ENCODE data around the gene APOBEC3B.
"Not testable (repeated sequence)": the region's sequence is repeated elsewhere in the genome, so short reads cannot be mapped to it uniquely, and the experiment has no call there.

APOBEC3B gene

DNA sequence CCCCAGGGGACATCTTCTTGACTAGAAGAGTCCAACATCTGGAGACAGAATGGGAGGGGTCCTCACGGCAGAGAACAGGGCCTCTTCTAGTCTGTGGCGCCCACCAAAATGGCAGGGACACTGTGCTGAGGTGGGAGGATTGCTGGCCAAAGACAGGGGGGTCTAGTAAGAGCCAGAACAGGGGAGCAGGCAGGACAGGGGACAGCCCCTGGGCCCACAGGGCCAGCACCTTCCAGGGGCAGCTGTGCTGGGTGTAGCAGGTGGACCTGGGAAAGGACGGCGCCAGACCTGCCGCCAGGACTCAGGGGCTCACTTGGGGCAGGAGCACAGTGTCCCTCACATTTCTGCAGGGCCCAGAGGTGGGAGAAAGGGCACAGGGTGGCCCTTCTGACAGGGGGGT lies 25.6 kb upstream of the APOBEC3B start:
- peak overlapping the region; percentile 48 for H3K18ac ChIP-seq (ENCODE audit: low read length)
- H2AFZ ChIP-seq (ENCODE audit: low read length) = no peak overlapping the region
- no peaks in the 10 kb centered on the region for H3K4me1 ChIP-seq (ENCODE audit: control insufficient read depth in 2 of 2, insufficient read depth in 1 of 2, low read depth in 1 of 2, low read length in 2 of 2)
- no peak for DNase-seq (ENCODE audit: low spot score)
- no peak overlapping the region for H2BK12ac ChIP-seq (ENCODE audit: low read length)
- no peak overlapping the region for H3K4me3 ChIP-seq (ENCODE audit: low read length in 2 of 2)
- peak overlapping the region; percentile 85 for H3K23ac ChIP-seq (ENCODE audit: low read depth, low read length, poor library complexity)
- no peak overlapping the region for H3K4me2 ChIP-seq (ENCODE audit: insufficient read depth, low read length, poor library complexity, severe bottlenecking)
- no peak overlapping the region for H2BK120ac ChIP-seq (ENCODE audit: low read depth, low read length)
- no peak overlapping the region for H3K9ac ChIP-seq (ENCODE audit: low read depth, low read length, poor library complexity)
- WGBS, 2 donors (ENCODE audit: extremely low coverage in 2 of 2, insufficient read length in 2 of 2, insufficient replicate concordance in 1 of 2) = no CpG with 5 or more reads among the region's 5 CpGs
- no peak overlapping the region for H3K4ac ChIP-seq (ENCODE audit: low read length)
- H4K8ac ChIP-seq (ENCODE audit: low read depth, low read length) = peak overlapping the region; percentile 17
- peak overlapping the region; percentile 71 for H3K14ac ChIP-seq (ENCODE audit: low read length)
- H2BK15ac ChIP-seq (ENCODE audit: low read length) = peak overlapping the region; percentile 75
- H2AK5ac ChIP-seq (ENCODE audit: low read depth, low read length) = peak overlapping the region; percentile 70
- H3K36me3 ChIP-seq (replicated peaks in 1 of 2; ENCODE audit: control insufficient read depth in 2 of 2, insufficient read depth in 2 of 2, low read length in 2 of 2) = no peaks in the 10 kb centered on the region
- H4K91ac ChIP-seq (ENCODE audit: low read depth, low read length, poor library complexity) = no peak overlapping the region
- no peaks in the 10 kb centered on the region for H3K79me1 ChIP-seq (ENCODE audit: low read depth, low read length)
- peaks cover 0 to 2% of the 10 kb centered on the region in 2 donors for H3K9me3 ChIP-seq (replicated peaks in 1 of 2; ENCODE audit: control insufficient read depth in 2 of 2, insufficient read depth in 1 of 2, low read depth in 1 of 2, low read length in 2 of 2)
- peaks cover 0 to 39% (median 0%) of the 10 kb centered on the region in 3 experiments for H3K27me3 ChIP-seq (ENCODE audit: control insufficient read depth in 3 of 3, insufficient read depth in 3 of 3, low read depth in 1 of 3, low read length in 3 of 3)
- no peak overlapping the region for H3K27ac ChIP-seq (replicated peaks; ENCODE audit: low read length)
- peak overlapping the region; percentile 39 for H2BK5ac ChIP-seq (ENCODE audit: low read length)

- H3K9me3 ChIP-seq (replicated peaks in 1 of 2; ENCODE audit: control insufficient read depth in 2 of 2, insufficient read depth in 1 of 2, low read depth in 1 of 2, low read length in 2 of 2) = peaks cover 0 to 2% of the 10 kb centered on the region in 2 donors
- no peaks in the 10 kb centered on the region for H3K36me3 ChIP-seq (replicated peaks in 1 of 2; ENCODE audit: control insufficient read depth in 2 of 2, insufficient read depth in 2 of 2, low read length in 2 of 2)
- DNase-seq (ENCODE audit: low spot score) = no peak
- peak within 1 kb of the TSS; percentile 71 for H3K14ac ChIP-seq (ENCODE audit: low read length)
- H3K27me3 ChIP-seq (ENCODE audit: control insufficient read depth in 3 of 3, insufficient read depth in 3 of 3, low read depth in 1 of 3, low read length in 3 of 3) = peaks cover 0 to 37% (median 0%) of the 10 kb centered on the region in 3 experiments
- peak within 1 kb of the TSS; percentile 48 for H3K18ac ChIP-seq (ENCODE audit: low read length)
- no peak within 1 kb of the TSS for H2BK12ac ChIP-seq (ENCODE audit: low read length)
- peak within 1 kb of the TSS; percentile 76 for H3K4ac ChIP-seq (ENCODE audit: low read length)
- H4K8ac ChIP-seq (ENCODE audit: low read depth, low read length) = peak within 1 kb of the TSS; percentile 17
- WGBS, 2 donors (ENCODE audit: extremely low coverage in 2 of 2, insufficient read length in 2 of 2, insufficient replicate concordance in 1 of 2) = no CpG with 5 or more reads among the region's 11 CpGs
- H3K4me2 ChIP-seq (ENCODE audit: insufficient read depth, low read length, poor library complexity, severe bottlenecking) = no peak within 1 kb of the TSS
- no peaks in the 10 kb centered on the region for H3K4me1 ChIP-seq (ENCODE audit: control insufficient read depth in 2 of 2, insufficient read depth in 1 of 2, low read depth in 1 of 2, low read length in 2 of 2)
- peak within 1 kb of the TSS; percentile 70 for H2AK5ac ChIP-seq (ENCODE audit: low read depth, low read length)
- peak within 1 kb of the TSS; percentile 39 for H2BK5ac ChIP-seq (ENCODE audit: low read length)
- H4K91ac ChIP-seq (ENCODE audit: low read depth, low read length, poor library complexity) = no peak within 1 kb of the TSS
- H3K4me3 ChIP-seq (ENCODE audit: low read length in 2 of 2) = no peak within 1 kb of the TSS
- no peak within 1 kb of the TSS for H2BK120ac ChIP-seq (ENCODE audit: low read depth, low read length)
- no peak within 1 kb of the TSS for H2AFZ ChIP-seq (ENCODE audit: low read length)
- peak within 1 kb of the TSS; percentile 75 for H2BK15ac ChIP-seq (ENCODE audit: low read length)
- peak within 1 kb of the TSS; percentile 85 for H3K23ac ChIP-seq (ENCODE audit: low read depth, low read length, poor library complexity)
- H3K27ac ChIP-seq (replicated peaks; ENCODE audit: low read length) = no peak within 1 kb of the TSS
- H3K9ac ChIP-seq (ENCODE audit: low read depth, low read length, poor library complexity) = no peak within 1 kb of the TSS
- H3K79me1 ChIP-seq (ENCODE audit: low read depth, low read length) = no peaks in the 10 kb centered on the region
Observed at GRCh38 chr22:38957046-38957770, 24.9 kb upstream of the APOBEC3B start, which contains the start of gene APOBEC3A. APOBEC3A (plus strand) TSS chr22:38957609; CDS start chr22:38957692, 83 bp downstream.

DNA sequence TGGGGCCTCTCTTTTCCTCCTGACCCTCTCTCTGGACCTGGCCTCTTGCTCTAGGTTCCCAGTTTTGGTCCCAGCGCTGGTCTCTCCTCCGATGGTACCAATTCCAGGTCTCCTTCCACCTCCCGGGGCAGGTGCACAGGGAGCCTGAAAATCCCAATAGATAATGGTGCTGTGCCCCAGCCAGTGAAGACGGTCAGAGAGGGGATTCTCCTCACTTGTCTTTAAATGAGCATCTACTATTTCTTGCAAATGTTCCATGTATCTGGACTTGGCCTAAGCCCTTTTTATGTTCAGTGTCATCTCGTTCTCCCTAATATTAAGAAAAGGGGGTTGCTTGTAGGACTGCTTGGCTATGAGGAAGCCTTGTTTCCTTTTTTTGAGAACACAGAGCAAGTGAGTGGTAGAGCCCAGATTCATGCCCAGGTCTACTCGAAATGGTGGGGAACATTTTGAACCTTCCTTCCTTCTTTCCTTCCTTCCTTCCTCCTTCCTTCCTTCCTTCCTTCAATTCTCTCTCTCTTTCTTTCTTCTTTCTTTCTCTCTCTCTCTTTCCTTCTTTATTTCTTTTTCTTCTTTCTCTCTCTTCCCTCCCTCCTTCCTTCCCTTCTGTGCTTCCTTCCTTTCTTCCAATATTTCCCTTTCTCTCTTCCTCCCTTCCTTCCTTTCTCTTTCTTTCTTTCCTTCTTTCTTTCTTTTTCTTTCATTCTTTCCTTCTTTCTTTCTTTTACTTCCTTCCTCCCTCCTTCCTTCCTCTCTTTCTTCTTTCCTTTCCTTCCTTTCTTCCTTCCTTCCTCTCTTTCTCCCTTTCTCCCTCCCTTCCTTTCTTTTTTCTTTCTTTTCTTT lies 24.1 kb upstream of the APOBEC3B start:
- H4K8ac ChIP-seq (ENCODE audit: low read depth, low read length) = no peak overlapping the region
- no peak overlapping the region for H3K23ac ChIP-seq (ENCODE audit: low read depth, low read length, poor library complexity)
- no peak overlapping the region for H3K4me2 ChIP-seq (ENCODE audit: insufficient read depth, low read length, poor library complexity, severe bottlenecking)
- no peak for DNase-seq (ENCODE audit: low spot score)
- H2BK5ac ChIP-seq (ENCODE audit: low read length) = no peak overlapping the region
- no peak overlapping the region for H2BK120ac ChIP-seq (ENCODE audit: low read depth, low read length)
- no peak overlapping the region for H3K4ac ChIP-seq (ENCODE audit: low read length)
- peaks cover 0 to 29% (median 0%) of the 10 kb centered on the region in 3 experiments for H3K27me3 ChIP-seq (ENCODE audit: control insufficient read depth in 3 of 3, insufficient read depth in 3 of 3, low read depth in 1 of 3, low read length in 3 of 3)
- no CpG with 5 or more reads among the region's 6 CpGs for WGBS, 2 donors (ENCODE audit: extremely low coverage in 2 of 2, insufficient read length in 2 of 2, insufficient replicate concordance in 1 of 2)
- no peak overlapping the region for H2AK5ac ChIP-seq (ENCODE audit: low read depth, low read length)
- H3K9ac ChIP-seq (ENCODE audit: low read depth, low read length, poor library complexity) = no peak overlapping the region
- H4K91ac ChIP-seq (ENCODE audit: low read depth, low read length, poor library complexity) = no peak overlapping the region
- no peaks in the 10 kb centered on the region for H3K9me3 ChIP-seq (replicated peaks in 1 of 2; ENCODE audit: control insufficient read depth in 2 of 2, insufficient read depth in 1 of 2, low read depth in 1 of 2, low read length in 2 of 2)
- H2AFZ ChIP-seq (ENCODE audit: low read length) = no peak overlapping the region
- H3K36me3 ChIP-seq (replicated peaks in 1 of 2; ENCODE audit: control insufficient read depth in 2 of 2, insufficient read depth in 2 of 2, low read length in 2 of 2) = no peaks in the 10 kb centered on the region
- no peak overlapping the region for H2BK15ac ChIP-seq (ENCODE audit: low read length)
- H3K4me1 ChIP-seq (ENCODE audit: control insufficient read depth in 2 of 2, insufficient read depth in 1 of 2, low read depth in 1 of 2, low read length in 2 of 2) = no peaks in the 10 kb centered on the region
- H3K27ac ChIP-seq (replicated peaks; ENCODE audit: low read length) = no peak overlapping the region
- H3K18ac ChIP-seq (ENCODE audit: low read length) = no peak overlapping the region
- no peak overlapping the region for H2BK12ac ChIP-seq (ENCODE audit: low read length)
- no peak overlapping the region for H3K14ac ChIP-seq (ENCODE audit: low read length)
- H3K4me3 ChIP-seq (ENCODE audit: low read length in 2 of 2) = no peak overlapping the region
- no peaks in the 10 kb centered on the region for H3K79me1 ChIP-seq (ENCODE audit: low read depth, low read length)

GRCh38 chr22:38958651-38958943 lies 23.6 kb upstream of the APOBEC3B start:
- H4K91ac ChIP-seq (ENCODE audit: low read depth, low read length, poor library complexity); H3K36me3 ChIP-seq (replicated peaks in 1 of 2; ENCODE audit: control insufficient read depth in 2 of 2, insufficient read depth in 2 of 2, low read length in 2 of 2); H2BK15ac ChIP-seq (ENCODE audit: low read length); H2AK5ac ChIP-seq (ENCODE audit: low read depth, low read length); H2BK120ac ChIP-seq (ENCODE audit: low read depth, low read length); H3K18ac ChIP-seq (ENCODE audit: low read length); H3K23ac ChIP-seq (ENCODE audit: low read depth, low read length, poor library complexity); H3K4me2 ChIP-seq (ENCODE audit: insufficient read depth, low read length, poor library complexity, severe bottlenecking); H2BK5ac ChIP-seq (ENCODE audit: low read length); H3K9ac ChIP-seq (ENCODE audit: low read depth, low read length, poor library complexity); H2AFZ ChIP-seq (ENCODE audit: low read length); H3K14ac ChIP-seq (ENCODE audit: low read length); H2BK12ac ChIP-seq (ENCODE audit: low read length); H3K4me3 ChIP-seq (ENCODE audit: low read length in 2 of 2); H4K8ac ChIP-seq (ENCODE audit: low read depth, low read length); H3K9me3 ChIP-seq (replicated peaks in 1 of 2; ENCODE audit: control insufficient read depth in 2 of 2, insufficient read depth in 1 of 2, low read depth in 1 of 2, low read length in 2 of 2); H3K79me1 ChIP-seq (ENCODE audit: low read depth, low read length); DNase-seq (ENCODE audit: low spot score); H3K4me1 ChIP-seq (ENCODE audit: control insufficient read depth in 2 of 2, insufficient read depth in 1 of 2, low read depth in 1 of 2, low read length in 2 of 2); H3K4ac ChIP-seq (ENCODE audit: low read length); H3K27ac ChIP-seq (replicated peaks; ENCODE audit: low read length): not testable (repeated sequence)
- peaks cover 0 to 23% (median 0%) of the 10 kb centered on the region in 3 experiments for H3K27me3 ChIP-seq (ENCODE audit: control insufficient read depth in 3 of 3, insufficient read depth in 3 of 3, low read depth in 1 of 3, low read length in 3 of 3)

Data from neuronal stem cell (in vitro differentiated cells).